ENCODE results near the gene WDFY4. TPM values are rescaled to one million over a fixed set of nuclear protein-coding genes. Genes with fewer than 3 reads are reported as not detected.
A peak's percentile ranks its signal among the peaks of the same experiment; 100 is the strongest.

Gene WDFY4
- total RNA-seq, 1 donor from 2014 or later: 26.5 TPM

- no peaks in the 10 kb centered on the region for H3K27me3 ChIP-seq
- intact Hi-C loops (cut with DNase I): no loop called here
- H3K4me1 ChIP-seq: peaks cover 28% of the 10 kb centered on the region
- no peak overlapping the region for H3K4me3 ChIP-seq
- TF ChIP-seq, protein P1, sequence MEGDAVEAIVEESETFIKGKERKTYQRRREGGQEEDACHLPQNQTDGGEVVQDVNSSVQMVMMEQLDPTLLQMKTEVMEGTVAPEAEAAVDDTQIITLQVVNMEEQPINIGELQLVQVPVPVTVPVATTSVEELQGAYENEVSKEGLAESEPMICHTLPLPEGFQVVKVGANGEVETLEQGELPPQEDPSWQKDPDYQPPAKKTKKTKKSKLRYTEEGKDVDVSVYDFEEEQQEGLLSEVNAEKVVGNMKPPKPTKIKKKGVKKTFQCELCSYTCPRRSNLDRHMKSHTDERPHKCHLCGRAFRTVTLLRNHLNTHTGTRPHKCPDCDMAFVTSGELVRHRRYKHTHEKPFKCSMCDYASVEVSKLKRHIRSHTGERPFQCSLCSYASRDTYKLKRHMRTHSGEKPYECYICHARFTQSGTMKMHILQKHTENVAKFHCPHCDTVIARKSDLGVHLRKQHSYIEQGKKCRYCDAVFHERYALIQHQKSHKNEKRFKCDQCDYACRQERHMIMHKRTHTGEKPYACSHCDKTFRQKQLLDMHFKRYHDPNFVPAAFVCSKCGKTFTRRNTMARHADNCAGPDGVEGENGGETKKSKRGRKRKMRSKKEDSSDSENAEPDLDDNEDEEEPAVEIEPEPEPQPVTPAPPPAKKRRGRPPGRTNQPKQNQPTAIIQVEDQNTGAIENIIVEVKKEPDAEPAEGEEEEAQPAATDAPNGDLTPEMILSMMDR (IDR thresholded peaks at IDR 0.05): no peak
- no peaks in the 10 kb centered on the region for H3K9me3 ChIP-seq
- DNase-seq (no peak), ATAC-seq (no peak)
- H3K36me3 ChIP-seq: no peaks in the 10 kb centered on the region
- no peak overlapping the region for H3K27ac ChIP-seq
Observed at GRCh38 chr10:48805411-48805810, 120.7 kb downstream of the WDFY4 start.

- no peak for DNase-seq
- Histone ChIP-seq H3K27ac (no peak overlapping the region), H3K27me3 (no peaks in the 10 kb centered on the region), H3K4me3 (no peak overlapping the region), H3K9me3 (no peaks in the 10 kb centered on the region), H3K36me3 (no peaks in the 10 kb centered on the region), H3K4me1 (peaks cover 27% of the 10 kb centered on the region)
- intact Hi-C loops (cut with DNase I): no loop called here
- ATAC-seq: peak; percentile 60
- TF ChIP-seq, protein P1 (IDR thresholded peaks at IDR 0.05): no peak
Observed at GRCh38 chr10:48805848-48806247, 121.2 kb downstream of the WDFY4 start.

DNA sequence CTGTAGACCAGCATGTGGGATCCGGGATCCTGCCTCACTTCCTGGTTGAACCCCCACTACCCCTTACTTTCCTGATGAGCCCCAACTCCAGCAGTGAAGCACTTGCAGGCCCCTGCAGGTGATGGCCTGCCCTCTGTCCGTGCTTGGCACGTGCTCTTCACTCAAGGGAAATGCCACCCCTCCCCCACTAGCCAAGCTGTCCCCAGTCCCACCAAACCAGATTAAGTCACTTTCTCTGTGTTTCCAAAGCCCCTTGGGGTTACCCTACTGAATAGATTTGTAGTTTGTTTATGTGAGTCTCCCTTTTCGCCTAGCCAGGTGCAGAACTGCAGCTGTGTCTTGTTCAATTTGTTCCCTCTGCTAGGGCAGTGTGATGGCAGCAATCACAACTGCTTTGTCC, 121.7 kb downstream of the WDFY4 start:
- no peak for ATAC-seq
- intact Hi-C loops (cut with DNase I): no loop called here
- Histone ChIP-seq H3K4me1 (peaks cover 22% of the 10 kb centered on the region), H3K27me3 (no peaks in the 10 kb centered on the region), H3K4me3 (no peak overlapping the region), H3K36me3 (no peaks in the 10 kb centered on the region), H3K27ac (no peak overlapping the region), H3K9me3 (no peaks in the 10 kb centered on the region)
- TF ChIP-seq, protein P1 (IDR thresholded peaks at IDR 0.05): no peak
- DNase-seq: no peak

GRCh38 chr10:48807791-48808470, 123.3 kb downstream of the WDFY4 start:
- no peak overlapping the region for H3K4me3 ChIP-seq
- DNase-seq: no peak
- no peak overlapping the region for H3K27ac ChIP-seq
- H3K36me3 ChIP-seq: no peaks in the 10 kb centered on the region
- H3K27me3 ChIP-seq: no peaks in the 10 kb centered on the region
- intact Hi-C loops (cut with DNase I): no loop called here
- ATAC-seq: no peak
- no peaks in the 10 kb centered on the region for H3K9me3 ChIP-seq
- TF ChIP-seq, protein P1 (IDR thresholded peaks at IDR 0.05): no peak
- peaks cover 18% of the 10 kb centered on the region for H3K4me1 ChIP-seq

- intact Hi-C loops (cut with DNase I): no loop called here
- TF ChIP-seq, protein P1 (IDR thresholded peaks at IDR 0.05): no peak
- peaks cover 18% of the 10 kb centered on the region for H3K4me1 ChIP-seq
- no peaks in the 10 kb centered on the region for H3K36me3 ChIP-seq
- no peak for DNase-seq
- H3K27me3 ChIP-seq: no peaks in the 10 kb centered on the region
- H3K9me3 ChIP-seq: no peaks in the 10 kb centered on the region
- no peak overlapping the region for H3K27ac ChIP-seq
- ATAC-seq: no peak
- H3K4me3 ChIP-seq: no peak overlapping the region
Observed at GRCh38 chr10:48809261-48809660, 124.6 kb downstream of the WDFY4 start.

GRCh38 chr10:48811461-48811860, 126.8 kb downstream of the WDFY4 start:
- intact Hi-C loops (cut with DNase I): no loop called here
- TF ChIP-seq, protein P1 (IDR thresholded peaks at IDR 0.05): no peak

More at GRCh38 chr10:48811461-48811860, 126.8 kb downstream of the WDFY4 start:
- Histone ChIP-seq H3K4me1 (no peaks in the 10 kb centered on the region), H3K36me3 (no peaks in the 10 kb centered on the region), H3K4me3 (no peak overlapping the region), H3K27me3 (no peaks in the 10 kb centered on the region), H3K27ac (no peak overlapping the region), H3K9me3 (no peaks in the 10 kb centered on the region)
- DNase-seq (no peak), ATAC-seq (no peak)

All from upper lobe of right lung (tissue), 1 donor.